Heart right ventricle (tissue), 16 donors: ENCODE results near the gene TRAK1. TPM values are rescaled to one million over a fixed set of nuclear protein-coding genes. Genes with fewer than 3 reads are reported as not detected.

Experiments
- ATAC-seq, 8 donors: fragments of 200-7000 bp; cut with Tn5 transposase; one replicate each; pipeline ENCODE4 v1.9.1; 2020; ENCODE audit warnings: mild to moderate bottlenecking in 8 of 8, moderate library complexity in 8 of 8, moderate number of reproducible peaks in 1 of 8
- DNase-seq, 2 donors: peaks; one replicate each; pipeline ENCODE4 v3.0.0-alpha.2; 2020
- H3K27ac ChIP-seq, 10 donors: fragments of 200-600 bp; sonication (generic) in 2 of 10; one replicate each; pipeline versions ENCODE4 v1.5.0 to v1.8.0; 2020 to 2022; ENCODE audit warnings: mild to moderate bottlenecking in 3 of 10
- H3K27me3 ChIP-seq, 7 donors: fragments of 200-600 bp; one replicate each; pipeline ENCODE4 v1.8.0; 2021 to 2022; ENCODE audit warnings: mild to moderate bottlenecking in 2 of 7
- H3K36me3 ChIP-seq, 9 donors: fragments of 200-600 bp; sonication (generic) in 1 of 9; one replicate each; pipeline versions ENCODE4 v1.5.0 to v1.8.0; 2020 to 2022; ENCODE audit warnings: mild to moderate bottlenecking in 2 of 9
- H3K4me1 ChIP-seq, 9 donors: fragments of 200-600 bp; sonication (generic) in 1 of 9; one replicate each; pipeline versions ENCODE4 v1.5.0 to v1.8.0; 2020 to 2022; ENCODE audit warnings: mild to moderate bottlenecking in 4 of 9
- H3K4me3 ChIP-seq, 10 donors: fragments of 200-600 bp; sonication (generic) in 2 of 10; one replicate each; pipeline versions ENCODE4 v1.5.0 to v1.8.0; 2020 to 2022; ENCODE audit warnings: mild to moderate bottlenecking in 7 of 10, moderate library complexity in 2 of 10
- H3K9me3 ChIP-seq, 11 donors: fragments of 200-600 bp in 10 of 11; sonication (generic) in 2 of 11; one replicate each; pipeline versions ENCODE4 v1.5.0 to v1.8.0; 2013 to 2022; ENCODE audit warnings: mild to moderate bottlenecking in 2 of 11, control low read depth in 1 of 11, moderate library complexity in 1 of 11
- WGBS, 2 donors: extraction: QIAGEN DNeasy Blood & Tissue Kit; methylation state at CpG; one replicate each; pipeline ENCODE4 v1.1.7; 2013; ENCODE audit warnings: inconsistent platforms in 1 of 2; 5-methylcytosine and 5-hydroxymethylcytosine counted together
- intact Hi-C, 10 donors: fragments of 100-400 bp; cut with DNase I; formaldehyde crosslinking; loops; one replicate each; pipeline versions ENCODE4 v1.11.1 to v1.14.2; 2022
- polyA plus RNA-seq, 2 donors: library from polyadenylated mRNA; stranded (reverse); fragments of 200-250 nt; gene quantifications; one replicate each; pipeline ENCODE4 v1.2.3, GENCODE V29; 2013
- total RNA-seq, 10 donors: library from RNA; stranded (reverse); fragmentation: NEBNext Ultra II Directional in 3 of 10; extraction: Animal tissue kit (Norgen Biotek cat#: 25700) in 3 of 10; gene quantifications; one replicate each; pipeline versions ENCODE4 v1.2.1 to v1.2.4, GENCODE V29; 2021 to 2023
- TF ChIP-seq, protein P1 (sequence below), 9 donors: fragments of 200-600 bp; sonication (generic) in 2 of 9; IDR thresholded peaks; one replicate each; pipeline versions ENCODE4 v1.5.0 to v1.8.0; 2021 to 2022; ENCODE audit warnings: antibody characterized with exemption in 9 of 9, mild to moderate bottlenecking in 5 of 9, moderate library complexity in 1 of 9
- donor health status: Arrhythmogenic right ventricular cardiomyopathy.
- donor health status: ischemic (EF 13 %, LVEDD 7.1; RV severe dilation, severe dysfunction).
- donor health status: healthy with polysubstance abuse.
- donor health status: DM: no; HTN: yes; CAD: no.
- donor health status: DM: no; HTN: no; CAD: no.
- donor health status: ischemic (EF 25% LVEDD 6.9; RV normal size, moderate dysfunction).
- donor health status: ischemic (EF 25% LVEDD 5.7; RV mildly dilated, moderate dysfunction).
- donor health status: healthy.
- donor health status: DM: yes; HTN: yes; CAD: no.
- donor health status: Ischemic cardiomyopathy.
- donor health status: ischemic (EF 35%, LVEDD 5.7; RV mildly dilated, moderate dysfunction).
- donor health status: nonischemic (EF 11% LVEDD 7.7; RV severe dilation, severe dysfunction).
- donor health status: DM: yes; HTN: yes; CAD: no.
- donor health status: PGD.
- donor health status: ischemic (EF 29% LVEDD 5.4; RV normal size, mild dysfunction).
- donor health status: nonischemic (EF 23%, LVEDD 6.1; RV moderate dilation, normal function).

TRAK1 gene
- total and polyA plus RNA-seq, 12 donors = 35.5 to 423 (median 303) TPM

DNA sequence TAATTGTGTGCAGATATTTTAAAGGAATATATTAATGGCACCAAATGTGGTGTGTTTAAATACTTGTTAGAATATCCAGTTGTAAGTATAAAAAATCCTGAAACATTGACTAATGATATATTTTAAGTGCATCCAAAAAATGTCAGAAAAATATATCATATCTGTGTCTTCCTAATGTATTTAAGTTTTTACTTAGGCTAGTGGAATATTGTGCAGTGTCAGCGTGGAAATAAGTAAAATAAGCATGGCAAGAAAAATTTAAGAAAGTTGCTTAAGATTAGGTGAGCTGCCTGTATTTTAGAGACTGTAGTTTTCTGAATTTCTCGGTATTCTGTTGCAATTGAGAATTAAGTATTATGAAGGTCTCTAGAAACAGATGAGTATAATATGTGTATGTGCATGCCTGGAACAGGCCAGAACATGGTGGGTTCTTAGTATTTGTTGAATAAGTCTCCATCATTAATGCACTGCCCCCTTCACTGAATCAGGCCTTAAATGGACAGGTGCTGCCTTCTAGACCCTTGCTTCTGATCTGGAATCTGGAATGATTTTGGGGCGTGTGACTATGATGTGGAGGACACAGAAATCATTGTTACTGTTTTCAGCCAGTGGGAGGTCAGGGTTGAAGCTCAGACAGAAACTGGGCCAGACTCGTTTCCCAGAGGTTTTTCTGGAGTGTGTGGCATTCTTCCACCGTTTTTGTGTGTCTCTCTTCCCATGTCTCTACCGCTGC lies 86.1 kb downstream of the TRAK1 start:
- Histone ChIP-seq H3K4me1 (peaks cover 0 to 92% (median 36%) of the 10 kb centered on the region in 9 donors), H3K4me3 (no peak overlapping the region), H3K27ac (peak overlapping the region in 4 of 10 donors; percentile 57 to 80 (median 68)), H3K27me3 (no peaks in the 10 kb centered on the region), H3K9me3 (no peaks in the 10 kb centered on the region), H3K36me3 (peaks cover 0 to 15% (median 0%) of the 10 kb centered on the region in 9 donors)
- TF ChIP-seq, protein P1, sequence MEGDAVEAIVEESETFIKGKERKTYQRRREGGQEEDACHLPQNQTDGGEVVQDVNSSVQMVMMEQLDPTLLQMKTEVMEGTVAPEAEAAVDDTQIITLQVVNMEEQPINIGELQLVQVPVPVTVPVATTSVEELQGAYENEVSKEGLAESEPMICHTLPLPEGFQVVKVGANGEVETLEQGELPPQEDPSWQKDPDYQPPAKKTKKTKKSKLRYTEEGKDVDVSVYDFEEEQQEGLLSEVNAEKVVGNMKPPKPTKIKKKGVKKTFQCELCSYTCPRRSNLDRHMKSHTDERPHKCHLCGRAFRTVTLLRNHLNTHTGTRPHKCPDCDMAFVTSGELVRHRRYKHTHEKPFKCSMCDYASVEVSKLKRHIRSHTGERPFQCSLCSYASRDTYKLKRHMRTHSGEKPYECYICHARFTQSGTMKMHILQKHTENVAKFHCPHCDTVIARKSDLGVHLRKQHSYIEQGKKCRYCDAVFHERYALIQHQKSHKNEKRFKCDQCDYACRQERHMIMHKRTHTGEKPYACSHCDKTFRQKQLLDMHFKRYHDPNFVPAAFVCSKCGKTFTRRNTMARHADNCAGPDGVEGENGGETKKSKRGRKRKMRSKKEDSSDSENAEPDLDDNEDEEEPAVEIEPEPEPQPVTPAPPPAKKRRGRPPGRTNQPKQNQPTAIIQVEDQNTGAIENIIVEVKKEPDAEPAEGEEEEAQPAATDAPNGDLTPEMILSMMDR (IDR thresholded peaks at IDR 0.05) = no peak
- ATAC-seq = no peak
- intact Hi-C loops = no loop called here
- WGBS, 2 donors = 70% methylated on average over 6 of the region's 6 CpGs
- no peak for DNase-seq

DNA sequence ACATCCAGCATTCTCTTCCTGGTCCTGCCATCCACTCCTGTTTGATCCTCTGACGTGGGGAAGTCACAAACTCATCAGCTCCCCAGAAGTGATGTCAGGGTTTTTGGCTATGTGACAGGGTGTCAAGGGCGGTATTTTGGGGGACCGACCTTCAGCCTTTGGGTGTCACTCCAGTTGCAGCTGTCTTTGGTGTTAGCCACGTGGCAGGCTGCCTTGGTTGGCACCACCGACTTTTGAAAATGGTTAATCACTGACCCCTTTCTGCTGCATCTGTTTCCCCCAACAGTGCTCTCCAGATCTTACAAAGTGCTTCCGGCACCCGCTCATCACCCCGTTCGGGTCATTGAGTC lies 86.6 kb downstream of the TRAK1 start:
- no peaks in the 10 kb centered on the region for H3K9me3 ChIP-seq
- H3K27me3 ChIP-seq = no peaks in the 10 kb centered on the region
- ATAC-seq (no peak), DNase-seq (no peak)
- peak overlapping the region in 7 of 10 donors; percentile 1 to 80 (median 65) for H3K27ac ChIP-seq
- H3K4me1 ChIP-seq = peaks cover 0 to 92% (median 36%) of the 10 kb centered on the region in 9 donors
- intact Hi-C loops = no loop called here
- WGBS, 2 donors = 66 to 79% methylated on average over 9 of the region's 9 CpGs
- TF ChIP-seq, protein P1 (IDR thresholded peaks at IDR 0.05) = no peak
- H3K36me3 ChIP-seq = peaks cover 0 to 15% (median 0%) of the 10 kb centered on the region in 9 donors
- no peak overlapping the region for H3K4me3 ChIP-seq

DNA sequence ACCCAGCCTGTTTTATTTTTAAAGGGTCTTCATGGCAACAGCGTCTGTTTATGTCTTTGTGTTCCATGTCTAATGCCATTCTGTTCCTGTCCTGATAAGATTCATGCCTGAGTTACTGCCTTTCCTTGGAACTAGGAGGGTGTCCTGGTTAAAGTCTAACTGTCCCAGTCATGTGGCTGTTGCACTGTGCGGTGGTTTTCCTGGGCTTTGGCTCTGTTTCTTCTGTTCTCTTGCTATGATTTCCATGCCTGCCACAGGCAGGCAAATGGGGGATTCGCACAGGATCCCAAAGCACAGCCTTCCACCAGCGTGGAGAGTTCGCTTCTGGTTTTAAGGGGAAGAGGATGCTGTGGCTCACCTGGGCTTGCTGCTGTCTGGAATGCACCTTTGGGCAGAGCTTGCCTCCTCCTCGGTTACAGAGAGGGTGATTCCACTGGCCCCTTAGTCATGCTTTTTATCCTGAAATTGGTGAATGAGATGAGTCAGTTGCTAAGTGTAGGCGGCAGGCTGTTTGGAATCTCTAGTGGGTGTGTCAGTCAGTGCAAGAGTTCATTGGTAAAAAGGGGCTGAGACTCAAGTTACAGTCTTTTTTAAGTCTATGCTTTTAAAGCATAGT lies 88.1 kb downstream of the TRAK1 start:
- no peak for DNase-seq
- WGBS, 2 donors = 23 to 35% methylated on average over 7 of the region's 7 CpGs
- Histone ChIP-seq H3K4me1 (peaks cover 0 to 92% (median 49%) of the 10 kb centered on the region in 9 donors), H3K4me3 (peak overlapping the region in 1 of 10 donors; percentile 18), H3K36me3 (peaks cover 0 to 15% (median 0%) of the 10 kb centered on the region in 9 donors), H3K27me3 (no peaks in the 10 kb centered on the region), H3K27ac (peak overlapping the region; percentile 1 to 80 (median 68)), H3K9me3 (no peaks in the 10 kb centered on the region)
- ATAC-seq = peak; percentile 46 to 88 (median 74)
- intact Hi-C loops = no loop called here
- TF ChIP-seq, protein P1 (IDR thresholded peaks at IDR 0.05) = no peak

DNA sequence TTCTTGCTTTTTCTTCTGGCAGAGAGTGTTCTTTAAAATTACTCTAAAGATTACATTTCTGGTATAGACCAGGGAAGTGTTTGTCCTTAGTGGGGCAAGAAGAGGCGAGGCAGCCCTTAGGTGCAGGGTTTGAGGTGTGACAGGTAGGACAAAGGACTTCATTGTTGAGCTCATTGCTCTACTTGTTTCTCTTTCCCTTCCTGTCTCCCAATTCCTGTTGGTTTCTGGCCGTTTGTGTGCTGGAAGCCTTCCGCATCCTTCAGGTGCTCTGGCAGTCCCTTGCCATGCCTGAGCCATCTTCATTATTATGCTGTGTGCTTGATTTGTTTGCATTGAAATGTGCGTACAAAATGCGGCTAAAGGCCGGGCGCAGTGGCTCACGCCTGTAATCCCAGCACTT lies 89.7 kb downstream of the TRAK1 start:
- peak overlapping the region in 1 of 10 donors; percentile 65 for H3K27ac ChIP-seq
- peaks cover 0 to 87% (median 61%) of the 10 kb centered on the region in 9 donors for H3K4me1 ChIP-seq
- intact Hi-C loops = loop anchor here in 4 of 10 donors (10.0 kb wide), 2 partner anchors 166 to 286 kb away; no protein-coding TSS in a partner anchor
- ATAC-seq (no peak), DNase-seq (no peak)
- H3K27me3 ChIP-seq = no peaks in the 10 kb centered on the region
- peaks cover 0 to 23% (median 0%) of the 10 kb centered on the region in 9 donors for H3K36me3 ChIP-seq
- TF ChIP-seq, protein P1 (IDR thresholded peaks at IDR 0.05) = no peak
- H3K4me3 ChIP-seq = no peak overlapping the region
- 93 to 95% methylated on average over 8 of the region's 8 CpGs for WGBS, 2 donors
- no peaks in the 10 kb centered on the region for H3K9me3 ChIP-seq
